CD14-positive monocyte (primary cell): ENCODE results near the gene DRAP1. TPM values are rescaled to one million over a fixed set of nuclear protein-coding genes. Genes with fewer than 3 reads are reported as not detected.

Experiments
- DNase-seq, 3 donors: peaks; one replicate each; pipeline ENCODE4 v3.0.0-alpha.2; 2011 to 2022
- H2AFZ ChIP-seq: 2 replicates; pipeline ENCODE4 v1.6.0; 2012; ENCODE audit warnings: mild to moderate bottlenecking, low read depth, low read length, inconsistent platforms; ENCODE audit not compliant: insufficient read depth, poor library complexity, severe bottlenecking
- H3K27ac ChIP-seq, 2 donors: 1 replicate in 1 of 2; 2 replicates in 1 of 2; pipeline ENCODE4 v1.5.1; 2012 to 2013; ENCODE audit warnings: low read length in 2 of 2, control low read depth in 1 of 2, inconsistent platforms in 1 of 2, low read depth in 1 of 2, mild to moderate bottlenecking in 1 of 2
- H3K27me3 ChIP-seq, 2 donors: one replicate each; pipeline versions ENCODE4 v1.6.0 to v1.6.1; 2011 to 2013; ENCODE audit warnings: low read length in 2 of 2; ENCODE audit not compliant: control insufficient read depth in 2 of 2, insufficient read depth in 2 of 2
- H3K36me3 ChIP-seq, 2 donors: replicated peaks in 1 of 2; 1 replicate in 1 of 2; 2 replicates in 1 of 2; pipeline versions ENCODE4 v1.5.1 to v1.6.1; 2012 to 2013; ENCODE audit warnings: low read length in 2 of 2, control low read depth in 1 of 2, inconsistent platforms in 1 of 2, mild to moderate bottlenecking in 1 of 2; ENCODE audit not compliant: insufficient read depth in 2 of 2, control insufficient read depth in 1 of 2
- H3K4me1 ChIP-seq, 2 donors: 1 replicate in 1 of 2; 2 replicates in 1 of 2; pipeline versions ENCODE4 v1.5.1 to v1.6.1; 2012 to 2013; ENCODE audit warnings: low read length in 2 of 2, control low read depth in 1 of 2, inconsistent platforms in 1 of 2, mild to moderate bottlenecking in 1 of 2, moderate library complexity in 1 of 2; ENCODE audit not compliant: insufficient read depth in 2 of 2, control insufficient read depth in 1 of 2
- H3K4me2 ChIP-seq: replicated peaks from 2 replicates; pipeline ENCODE3; 2012; ENCODE audit warnings: low read length, moderate library complexity, mild to moderate bottlenecking; ENCODE audit not compliant: poor library complexity, severe bottlenecking; ENCODE audit errors: extremely low read depth
- H3K4me3 ChIP-seq, 3 experiments: fragments of 200-600 bp in 1 of 3; sonication (generic) in 1 of 3; replicated peaks in 1 of 3; 1 replicate in 2 of 3; 2 replicates in 1 of 3; pipeline ENCODE4 v1.5.1; 2011 to 2013; ENCODE audit warnings: low read length in 3 of 3, mild to moderate bottlenecking in 3 of 3, control low read depth in 2 of 3, low read depth in 2 of 3, inconsistent platforms in 1 of 3, moderate library complexity in 1 of 3
- H3K79me2 ChIP-seq: 2 replicates; pipeline ENCODE4 v1.6.0; 2012; ENCODE audit warnings: mild to moderate bottlenecking, control low read depth, inconsistent platforms, low read length, moderate library complexity; ENCODE audit not compliant: insufficient read depth
- H3K9ac ChIP-seq: 2 replicates; pipeline ENCODE4 v1.6.0; 2017; ENCODE audit warnings: low read length, mild to moderate bottlenecking; ENCODE audit not compliant: insufficient read depth, poor library complexity, severe bottlenecking
- H3K9me3 ChIP-seq, 2 donors: replicated peaks in 1 of 2; 1 replicate in 1 of 2; 2 replicates in 1 of 2; pipeline versions ENCODE4 v1.5.1 to v1.6.1; 2012 to 2013; ENCODE audit warnings: low read length in 2 of 2, control low read depth in 1 of 2; ENCODE audit not compliant: control insufficient read depth in 1 of 2, insufficient read depth in 1 of 2
- H4K20me1 ChIP-seq: 2 replicates; pipeline ENCODE4 v1.6.0; 2012; ENCODE audit warnings: mild to moderate bottlenecking, low read length, control low read depth, moderate library complexity; ENCODE audit not compliant: insufficient read depth
- H3K27ac Mint-ChIP-seq, 7 donors: one replicate each; pipeline ENCODE4 v1.8.0; 2020; ENCODE audit warnings: mild to moderate bottlenecking in 7 of 7, mixed read lengths in 7 of 7, moderate library complexity in 6 of 7, inconsistent platforms in 2 of 7
- H3K27me3 Mint-ChIP-seq, 3 donors: one replicate each; pipeline ENCODE4 v1.8.0; 2021 to 2022; ENCODE audit warnings: low read depth in 3 of 3, mild to moderate bottlenecking in 3 of 3, mixed read lengths in 3 of 3, moderate library complexity in 3 of 3, inconsistent platforms in 1 of 3
- H3K36me3 Mint-ChIP-seq, 2 donors: one replicate each; pipeline ENCODE4 v1.8.0; 2020; ENCODE audit warnings: mixed read lengths in 2 of 2, inconsistent platforms in 1 of 2, mild to moderate bottlenecking in 1 of 2
- H3K4me1 Mint-ChIP-seq: one replicate; pipeline ENCODE4 v1.8.0; 2020; ENCODE audit warnings: mild to moderate bottlenecking, mixed read lengths
- H3K4me3 Mint-ChIP-seq, 2 donors: one replicate each; pipeline ENCODE4 v1.8.0; 2020; ENCODE audit warnings: mild to moderate bottlenecking in 2 of 2, mixed read lengths in 2 of 2, moderate library complexity in 1 of 2
- H3K9me3 Mint-ChIP-seq, 7 donors: one replicate each; pipeline ENCODE4 v1.8.0; 2020 to 2022; ENCODE audit warnings: mixed read lengths in 7 of 7, mild to moderate bottlenecking in 6 of 7, moderate library complexity in 6 of 7, inconsistent platforms in 2 of 7
- CTCF ChIP-seq: fragments of 200-600 bp; IDR thresholded peaks from one replicate; pipeline ENCODE4 v1.8.0; 2022; ENCODE audit warnings: antibody characterized with exemption, mild to moderate bottlenecking
- WGBS: methylation state at CpG from one replicate; pipeline ENCODE4 v1.1.5; 2013; ENCODE audit warnings: missing lambda C conversion rate; ENCODE audit not compliant: insufficient coverage; 5-methylcytosine and 5-hydroxymethylcytosine counted together
- intact Hi-C, 2 donors: fragments of 100-400 bp; cut with micrococcal nuclease; formaldehyde crosslinking; loops; one replicate each; pipeline versions ENCODE4 v1.15.0 to v1.15.1; 2023
- polyA plus RNA-seq, 3 donors: library from polyadenylated mRNA; depleted of rRNA in 1 of 3; unstranded in 2 of 3; stranded (reverse) in 1 of 3; fragments of 300-500 nt in 2 of 3; fragments of >200 nt in 1 of 3; fragmentation: Illumina TruSeq in 2 of 3; gene quantifications; 1 replicate in 2 of 3; 2 replicates in 1 of 3; pipeline ENCODE4 v1.2.3, GENCODE V29; 2012 to 2021

The DRAP1 gene
- polyA plus RNA-seq, 3 donors, result 68.3 to 97.2 (median 72.1) TPM

GRCh38 chr11:65892661-65893317 lies 26.4 kb upstream of the DRAP1 start:
- H3K4me3 Mint-ChIP-seq, result peak overlapping the region; percentile 78 to 89
- H3K4me2 ChIP-seq, result peak overlapping the region; percentile 93
- no peak overlapping the region for H3K9ac ChIP-seq
- no peaks in the 10 kb centered on the region for H3K9me3 ChIP-seq
- H3K4me1 ChIP-seq, result peaks cover 59 to 68% of the 10 kb centered on the region in 2 donors
- H3K36me3 Mint-ChIP-seq, result peaks cover 16 to 19% of the 10 kb centered on the region in 2 donors
- peak overlapping the region in 5 of 7 donors; percentile 65 to 94 (median 86) for H3K27ac Mint-ChIP-seq
- peaks cover 0 to 5% of the 10 kb centered on the region in 2 donors for H3K36me3 ChIP-seq
- H2AFZ ChIP-seq, result no peak overlapping the region
- peaks cover 8% of the 10 kb centered on the region for H4K20me1 ChIP-seq
- H3K27me3 ChIP-seq, result no peaks in the 10 kb centered on the region
- peak overlapping the region in 1 of 3 experiments; percentile 75 for H3K4me3 ChIP-seq
- TF ChIP-seq CTCF, result no peak
- H3K27me3 Mint-ChIP-seq, result peaks cover 0 to 7% (median 0%) of the 10 kb centered on the region in 3 donors
- peaks cover 40% of the 10 kb centered on the region for H3K79me2 ChIP-seq
- no peak for DNase-seq
- H3K4me1 Mint-ChIP-seq, result peaks cover 52% of the 10 kb centered on the region
- peak overlapping the region in 1 of 2 donors; percentile 82 for H3K27ac ChIP-seq
- WGBS, result 68% methylated on average over 8 of the region's 10 CpGs
- intact Hi-C loops, result no loop called here
- H3K9me3 Mint-ChIP-seq, result no peaks in the 10 kb centered on the region

- TF ChIP-seq CTCF, result no peak
- Histone ChIP-seq H3K27ac (peak overlapping the region; percentile 78 to 82), H3K9ac (peak overlapping the region; percentile 45), H3K27me3 (no peaks in the 10 kb centered on the region), H3K4me3 (peak overlapping the region; percentile 22 to 75 (median 29)), H4K20me1 (peaks cover 8% of the 10 kb centered on the region), H3K36me3 (peaks cover 0 to 5% of the 10 kb centered on the region in 2 donors), H2AFZ (peak overlapping the region; percentile 2), H3K4me2 (peak overlapping the region; percentile 93), H3K9me3 (no peaks in the 10 kb centered on the region), H3K79me2 (peaks cover 41% of the 10 kb centered on the region), H3K4me1 (peaks cover 60 to 68% of the 10 kb centered on the region in 2 donors)
- Mint-ChIP-seq H3K4me3 (peak overlapping the region; percentile 76 to 89), H3K9me3 (no peaks in the 10 kb centered on the region), H3K27ac (peak overlapping the region; percentile 84 to 94 (median 92)), H3K4me1 (peaks cover 52% of the 10 kb centered on the region), H3K36me3 (peaks cover 16 to 19% of the 10 kb centered on the region in 2 donors), H3K27me3 (peaks cover 0 to 7% (median 0%) of the 10 kb centered on the region in 3 donors)
- intact Hi-C loops, result no loop called here
- 3% methylated on average over 15 of the region's 16 CpGs for WGBS
- DNase-seq, result peak in 2 of 3 donors; percentile 58 to 65
Measured at GRCh38 chr11:65894034-65894591, 25.1 kb upstream of the DRAP1 start.
